ENCODE data around the gene RFC4. TPM values are rescaled to one million over a fixed set of nuclear protein-coding genes. Genes with fewer than 3 reads are reported as not detected.
"Not testable (repeated sequence)": the region's sequence is repeated elsewhere in the genome, so short reads cannot be mapped to it uniquely, and the experiment has no call there.

RFC4 gene
- total RNA-seq, 1 experiment from 2014 or later = 116 TPM

DNA sequence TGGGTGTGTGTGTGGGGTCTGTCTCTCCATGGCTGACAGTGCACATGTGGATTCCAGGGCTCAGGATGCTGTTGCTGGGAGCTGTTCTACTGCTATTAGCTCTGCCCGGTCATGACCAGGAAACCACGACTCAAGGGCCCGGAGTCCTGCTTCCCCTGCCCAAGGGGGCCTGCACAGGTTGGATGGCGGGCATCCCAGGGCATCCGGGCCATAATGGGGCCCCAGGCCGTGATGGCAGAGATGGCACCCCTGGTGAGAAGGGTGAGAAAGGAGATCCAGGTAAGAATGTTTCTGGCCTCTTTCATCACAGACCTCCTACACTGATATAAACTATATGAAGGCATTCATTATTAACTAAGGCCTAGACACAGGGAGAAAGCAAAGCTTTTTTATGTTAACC, 46.7 kb upstream of the RFC4 start:
- BruUV-seq (replicated peaks) = no TSS peak
- TF ChIP-seq, protein P1, sequence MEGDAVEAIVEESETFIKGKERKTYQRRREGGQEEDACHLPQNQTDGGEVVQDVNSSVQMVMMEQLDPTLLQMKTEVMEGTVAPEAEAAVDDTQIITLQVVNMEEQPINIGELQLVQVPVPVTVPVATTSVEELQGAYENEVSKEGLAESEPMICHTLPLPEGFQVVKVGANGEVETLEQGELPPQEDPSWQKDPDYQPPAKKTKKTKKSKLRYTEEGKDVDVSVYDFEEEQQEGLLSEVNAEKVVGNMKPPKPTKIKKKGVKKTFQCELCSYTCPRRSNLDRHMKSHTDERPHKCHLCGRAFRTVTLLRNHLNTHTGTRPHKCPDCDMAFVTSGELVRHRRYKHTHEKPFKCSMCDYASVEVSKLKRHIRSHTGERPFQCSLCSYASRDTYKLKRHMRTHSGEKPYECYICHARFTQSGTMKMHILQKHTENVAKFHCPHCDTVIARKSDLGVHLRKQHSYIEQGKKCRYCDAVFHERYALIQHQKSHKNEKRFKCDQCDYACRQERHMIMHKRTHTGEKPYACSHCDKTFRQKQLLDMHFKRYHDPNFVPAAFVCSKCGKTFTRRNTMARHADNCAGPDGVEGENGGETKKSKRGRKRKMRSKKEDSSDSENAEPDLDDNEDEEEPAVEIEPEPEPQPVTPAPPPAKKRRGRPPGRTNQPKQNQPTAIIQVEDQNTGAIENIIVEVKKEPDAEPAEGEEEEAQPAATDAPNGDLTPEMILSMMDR (conservative IDR thresholded peaks at IDR 0.05; ENCODE audit: low read depth, low read length) = no peak
- no peak for TF ChIP-seq EZH2 (IDR thresholded peaks at IDR 0.05; ENCODE audit: borderline replicate concordance, low read depth, low read length, poor library complexity, severe bottlenecking)
- Histone ChIP-seq H3K4me3 (ENCODE audit: low read depth, low read length, poor library complexity, severe bottlenecking) (no peak overlapping the region), H3K4me1 (ENCODE audit: insufficient read depth, low read length, poor library complexity, severe bottlenecking) (peaks cover 10% of the 10 kb centered on the region), H3K36me3 (ENCODE audit: insufficient read depth, low read length, poor library complexity, severe bottlenecking) (no peaks in the 10 kb centered on the region), H3K27ac (ENCODE audit: low read depth, low read length, poor library complexity, severe bottlenecking) (no peak overlapping the region), H3K9me3 (ENCODE audit: low read depth, low read length, poor library complexity, severe bottlenecking) (no peaks in the 10 kb centered on the region), H3K27me3 (replicated peaks; ENCODE audit: insufficient read depth, low read depth, low read length, poor library complexity) (no peaks in the 10 kb centered on the region)
- ChIA-PET CTCF (no interaction called here), POLR2A (ENCODE audit: low non-redundant PET) (no interaction called here)
- no peak for DNase-seq (ENCODE audit: low spot score)
- intact Hi-C loops (cut with micrococcal nuclease; ENCODE audit: unreplicated experiment) = no loop called here

DNA sequence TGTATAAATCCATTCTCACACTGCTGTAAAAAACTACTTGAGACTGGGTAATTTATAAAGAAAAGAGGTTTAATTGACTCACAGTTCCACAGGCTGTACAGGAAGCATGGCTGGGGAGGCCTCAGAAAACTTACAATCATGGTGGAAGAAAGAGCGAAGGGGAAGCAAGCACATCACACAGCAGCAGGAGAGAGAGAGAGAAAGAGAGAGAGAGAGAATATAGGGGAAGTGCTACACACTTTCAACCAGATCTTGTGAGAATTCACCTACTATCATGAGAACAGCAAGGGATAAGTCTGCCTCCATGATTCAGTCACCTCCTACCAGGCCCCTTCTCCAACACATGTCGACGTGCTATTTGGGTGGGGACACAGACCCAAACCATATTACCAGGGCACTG, 45.6 kb upstream of the RFC4 start:
- POLR2A ChIA-PET (ENCODE audit: low non-redundant PET); CTCF ChIA-PET; intact Hi-C loops (cut with micrococcal nuclease; ENCODE audit: unreplicated experiment): not testable (repeated sequence)

GRCh38 chr3:186849374-186849975, 43.2 kb upstream of the RFC4 start:
- DNase-seq (ENCODE audit: low spot score) = peak; percentile 67
- no peak overlapping the region for H3K27ac ChIP-seq (ENCODE audit: low read depth, low read length, poor library complexity, severe bottlenecking)
- no peaks in the 10 kb centered on the region for H3K9me3 ChIP-seq (ENCODE audit: low read depth, low read length, poor library complexity, severe bottlenecking)
- no TSS peak for BruUV-seq (replicated peaks)
- POLR2A ChIA-PET (ENCODE audit: low non-redundant PET) = no interaction called here
- H3K27me3 ChIP-seq (replicated peaks; ENCODE audit: insufficient read depth, low read depth, low read length, poor library complexity) = no peaks in the 10 kb centered on the region
- no peak overlapping the region for H3K4me3 ChIP-seq (ENCODE audit: low read depth, low read length, poor library complexity, severe bottlenecking)
- peaks cover 22% of the 10 kb centered on the region for H3K4me1 ChIP-seq (ENCODE audit: insufficient read depth, low read length, poor library complexity, severe bottlenecking)
- intact Hi-C loops (cut with micrococcal nuclease; ENCODE audit: unreplicated experiment) = loop anchor here (1.0 kb wide), 1 partner anchor 316 kb away; no protein-coding TSS in a partner anchor
- CTCF ChIA-PET = interaction anchor here (0.6 to 1.9 kb wide), 15 partner anchors 22 to 830 kb away, joined by 3 to 59 read pairs (median 4); partner anchors contain the start of gene RPL39L
- TF ChIP-seq, protein P1 (conservative IDR thresholded peaks at IDR 0.05; ENCODE audit: low read depth, low read length) = peak; percentile 71
- TF ChIP-seq EZH2 (IDR thresholded peaks at IDR 0.05; ENCODE audit: borderline replicate concordance, low read depth, low read length, poor library complexity, severe bottlenecking) = no peak
- H3K36me3 ChIP-seq (ENCODE audit: insufficient read depth, low read length, poor library complexity, severe bottlenecking) = no peaks in the 10 kb centered on the region

More for the DNA sequence above, 45.6 kb upstream of the RFC4 start:
- H3K9me3 ChIP-seq (ENCODE audit: low read depth, low read length, poor library complexity, severe bottlenecking); H3K27ac ChIP-seq (ENCODE audit: low read depth, low read length, poor library complexity, severe bottlenecking); H3K27me3 ChIP-seq (replicated peaks; ENCODE audit: insufficient read depth, low read depth, low read length, poor library complexity); H3K4me3 ChIP-seq (ENCODE audit: low read depth, low read length, poor library complexity, severe bottlenecking); H3K36me3 ChIP-seq (ENCODE audit: insufficient read depth, low read length, poor library complexity, severe bottlenecking); DNase-seq (ENCODE audit: low spot score); BruUV-seq (replicated peaks): not testable (repeated sequence)
- H3K4me1 ChIP-seq (ENCODE audit: insufficient read depth, low read length, poor library complexity, severe bottlenecking) = peaks cover 18% of the 10 kb centered on the region

DNA sequence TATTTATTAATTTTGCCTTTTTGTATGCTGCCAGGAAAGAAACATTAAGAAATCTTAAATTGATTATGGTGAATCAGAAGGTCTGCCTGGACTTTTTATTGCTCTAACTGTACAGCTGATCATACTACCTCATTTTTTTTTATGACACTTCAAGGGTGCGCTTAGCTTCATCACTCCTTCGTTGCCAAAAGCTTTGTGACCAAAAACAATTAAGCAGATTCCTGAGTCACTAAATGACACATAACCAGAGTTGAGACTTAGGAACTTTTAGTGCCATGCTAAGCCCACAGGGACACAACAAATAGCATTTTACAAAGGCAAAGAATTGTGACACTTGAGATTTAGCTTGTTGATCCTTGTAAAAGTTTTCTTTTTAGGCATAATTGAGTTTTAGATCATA, 41.2 kb upstream of the RFC4 start:
- H3K27ac ChIP-seq (ENCODE audit: low read depth, low read length, poor library complexity, severe bottlenecking) = peak overlapping the region; percentile 23
- H3K27me3 ChIP-seq (replicated peaks; ENCODE audit: insufficient read depth, low read depth, low read length, poor library complexity) = no peaks in the 10 kb centered on the region
- H3K9me3 ChIP-seq (ENCODE audit: low read depth, low read length, poor library complexity, severe bottlenecking) = no peaks in the 10 kb centered on the region
- H3K36me3 ChIP-seq (ENCODE audit: insufficient read depth, low read length, poor library complexity, severe bottlenecking) = no peaks in the 10 kb centered on the region
- no TSS peak for BruUV-seq (replicated peaks)
- TF ChIP-seq EZH2 (IDR thresholded peaks at IDR 0.05; ENCODE audit: borderline replicate concordance, low read depth, low read length, poor library complexity, severe bottlenecking) = no peak
- TF ChIP-seq, protein P1 (conservative IDR thresholded peaks at IDR 0.05; ENCODE audit: low read depth, low read length) = no peak
- POLR2A ChIA-PET (ENCODE audit: low non-redundant PET) = no interaction called here
- intact Hi-C loops (cut with micrococcal nuclease; ENCODE audit: unreplicated experiment) = no loop called here
- peak; percentile 54 for DNase-seq (ENCODE audit: low spot score)
- H3K4me3 ChIP-seq (ENCODE audit: low read depth, low read length, poor library complexity, severe bottlenecking) = no peak overlapping the region
- H3K4me1 ChIP-seq (ENCODE audit: insufficient read depth, low read length, poor library complexity, severe bottlenecking) = peaks cover 22% of the 10 kb centered on the region
- CTCF ChIA-PET = interaction anchor here (0.6 to 1.1 kb wide), 2 partner anchors 25 to 318 kb away, joined by 3 to 5 read pairs; no protein-coding TSS in a partner anchor
